Activated T-cell treated with anti-CD3 and anti-CD28 coated beads for 1 hour (primary cell): ENCODE results near the gene MAPK1IP1L.

Experiments
- DNase-seq: peaks from one replicate; pipeline ENCODE4 v3.0.0-alpha.2; 2020; ENCODE audit warnings: low read depth

Gene MAPK1IP1L

DNA sequence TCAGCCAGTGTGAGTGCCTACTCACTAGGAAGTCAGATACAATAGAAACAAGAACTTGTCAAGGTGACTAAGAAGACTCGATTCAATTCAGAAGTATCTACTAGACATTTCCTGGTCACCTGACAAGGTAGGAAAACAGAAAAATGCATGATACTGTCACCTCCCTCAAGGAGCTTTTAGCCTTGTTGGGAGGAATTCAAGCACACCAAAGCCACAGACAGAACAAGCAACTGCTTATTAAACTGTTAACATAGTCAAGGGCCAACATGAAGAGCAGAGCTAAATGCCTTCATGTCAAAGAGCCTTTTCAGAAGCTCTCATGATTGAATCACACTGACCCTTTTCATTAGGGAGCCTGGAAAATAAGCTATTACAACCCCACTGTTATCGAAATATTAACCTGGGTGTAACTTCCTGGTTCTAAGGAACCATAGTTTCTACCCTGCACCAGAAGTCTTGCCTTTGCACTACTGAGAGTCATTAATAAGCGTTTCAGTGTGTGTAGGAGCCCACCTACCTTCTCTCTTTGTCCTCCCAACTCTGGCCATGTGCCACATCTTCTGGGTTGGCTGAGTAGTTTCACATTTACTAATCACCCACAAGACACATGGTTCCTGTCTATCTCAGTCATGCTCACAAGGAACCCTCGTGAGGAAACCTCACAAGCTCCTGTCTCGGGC is 46.6 kb downstream of the MAPK1IP1L start:
- no peak for DNase-seq

DNA sequence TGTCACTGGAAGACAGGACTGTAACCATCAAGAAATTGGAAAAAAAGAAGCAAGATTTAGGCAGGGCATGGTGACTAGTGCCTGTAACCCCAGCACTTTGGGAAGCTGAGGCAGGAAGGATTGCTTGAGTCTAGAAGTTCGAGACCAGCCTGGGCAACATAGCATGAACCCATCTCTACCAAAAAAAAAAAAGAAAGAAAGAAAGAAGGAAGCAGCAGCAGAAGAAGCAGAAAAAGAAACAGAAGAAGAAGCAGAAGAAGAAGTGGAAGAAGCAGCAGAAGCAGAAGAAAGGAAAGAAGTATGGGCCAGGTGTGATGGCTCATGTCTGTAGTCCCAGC is 47.1 kb downstream of the MAPK1IP1L start:
- DNase-seq: no peak

DNA sequence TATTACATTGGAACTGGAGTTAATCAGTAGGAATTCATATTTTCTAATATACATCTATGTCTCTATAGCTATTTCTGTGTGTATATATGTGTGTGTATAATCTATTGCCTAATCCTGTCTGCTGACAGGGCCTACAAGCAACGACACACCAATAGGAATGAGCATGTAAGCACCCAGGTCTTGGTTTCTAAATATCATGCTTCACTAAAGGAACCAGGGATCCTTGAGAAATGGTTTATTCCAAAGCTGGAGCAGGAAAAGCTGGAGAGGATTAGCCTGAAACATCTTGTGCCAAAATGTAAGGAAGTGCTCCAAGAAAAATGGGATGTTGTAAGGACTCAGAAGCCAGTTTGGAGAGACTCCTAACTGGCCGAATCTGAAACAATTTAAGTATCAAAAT is 48.3 kb downstream of the MAPK1IP1L start:
- no peak for DNase-seq

DNA sequence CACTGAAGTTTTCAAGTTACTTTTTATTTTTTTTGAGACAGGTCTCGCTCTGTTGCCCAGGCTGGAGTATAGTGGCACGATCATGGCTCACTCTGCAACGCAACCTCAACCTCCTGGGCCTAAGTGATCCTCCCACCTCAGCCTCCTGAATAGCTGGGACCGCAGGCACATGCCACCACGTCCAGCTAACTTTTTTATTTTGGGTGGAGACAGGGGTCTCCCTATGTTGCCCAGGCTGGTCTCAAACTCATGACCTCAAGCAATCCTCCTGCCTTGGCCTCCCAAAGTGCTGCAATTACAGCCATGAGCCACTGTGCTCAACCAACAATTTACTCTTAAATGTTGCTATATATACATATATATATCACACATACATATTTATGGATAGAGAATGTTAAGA is 50.3 kb downstream of the MAPK1IP1L start:
- DNase-seq: no peak

DNA sequence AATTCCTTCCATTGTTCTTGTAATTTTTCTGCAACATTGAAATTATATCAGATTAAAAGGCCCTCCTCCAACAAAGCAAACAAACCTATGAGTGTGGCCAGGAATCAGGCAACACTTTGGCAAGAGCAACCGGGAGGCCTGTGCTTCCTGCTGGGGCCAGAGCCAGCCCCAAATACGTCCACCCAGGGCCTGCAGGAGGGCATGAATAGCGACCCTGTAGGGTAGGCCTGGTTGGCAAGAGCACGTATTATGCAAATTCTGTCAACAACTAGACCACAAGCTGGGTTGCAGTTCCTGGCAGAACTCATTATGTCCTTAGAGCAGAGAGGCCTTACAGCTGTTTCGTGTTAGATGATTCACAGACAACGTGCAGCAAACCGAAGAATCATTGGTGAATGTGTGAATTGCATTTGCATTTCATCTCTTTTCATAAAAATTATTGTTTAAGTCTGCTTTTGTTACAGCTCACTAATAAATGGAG is 50.7 kb downstream of the MAPK1IP1L start:
- DNase-seq: no peak

DNA sequence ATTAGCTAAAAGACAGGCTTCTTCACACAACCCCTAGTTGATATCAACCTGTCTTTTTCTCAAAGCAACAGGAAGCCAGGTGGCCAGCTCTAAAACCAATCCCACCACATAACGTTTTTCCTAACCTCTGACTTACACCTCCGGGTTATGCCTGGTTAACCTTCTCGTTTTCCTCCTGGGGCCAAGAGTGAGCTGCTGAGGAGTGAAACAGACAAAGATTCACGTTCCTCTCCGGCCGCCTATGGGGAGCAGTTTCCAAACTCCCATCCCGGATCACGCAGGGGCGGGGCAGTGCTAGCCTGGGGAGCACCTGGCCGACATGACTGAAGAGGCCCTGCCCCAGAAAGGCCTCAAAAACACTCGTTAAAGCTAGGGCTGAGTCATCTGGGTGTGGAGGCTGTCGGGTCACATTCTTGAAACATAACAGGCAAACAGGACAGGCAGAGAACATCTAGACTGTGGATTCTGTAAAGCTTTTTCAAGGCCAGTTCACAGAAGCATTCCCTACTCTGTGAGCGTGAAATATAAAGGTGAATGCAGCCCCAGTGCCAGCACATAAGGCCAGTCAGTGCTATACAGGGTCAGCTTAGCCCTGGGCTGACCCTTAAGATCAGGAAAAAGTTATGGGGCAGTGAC is 51.7 kb downstream of the MAPK1IP1L start:
- DNase-seq: peak; percentile 26

DNA sequence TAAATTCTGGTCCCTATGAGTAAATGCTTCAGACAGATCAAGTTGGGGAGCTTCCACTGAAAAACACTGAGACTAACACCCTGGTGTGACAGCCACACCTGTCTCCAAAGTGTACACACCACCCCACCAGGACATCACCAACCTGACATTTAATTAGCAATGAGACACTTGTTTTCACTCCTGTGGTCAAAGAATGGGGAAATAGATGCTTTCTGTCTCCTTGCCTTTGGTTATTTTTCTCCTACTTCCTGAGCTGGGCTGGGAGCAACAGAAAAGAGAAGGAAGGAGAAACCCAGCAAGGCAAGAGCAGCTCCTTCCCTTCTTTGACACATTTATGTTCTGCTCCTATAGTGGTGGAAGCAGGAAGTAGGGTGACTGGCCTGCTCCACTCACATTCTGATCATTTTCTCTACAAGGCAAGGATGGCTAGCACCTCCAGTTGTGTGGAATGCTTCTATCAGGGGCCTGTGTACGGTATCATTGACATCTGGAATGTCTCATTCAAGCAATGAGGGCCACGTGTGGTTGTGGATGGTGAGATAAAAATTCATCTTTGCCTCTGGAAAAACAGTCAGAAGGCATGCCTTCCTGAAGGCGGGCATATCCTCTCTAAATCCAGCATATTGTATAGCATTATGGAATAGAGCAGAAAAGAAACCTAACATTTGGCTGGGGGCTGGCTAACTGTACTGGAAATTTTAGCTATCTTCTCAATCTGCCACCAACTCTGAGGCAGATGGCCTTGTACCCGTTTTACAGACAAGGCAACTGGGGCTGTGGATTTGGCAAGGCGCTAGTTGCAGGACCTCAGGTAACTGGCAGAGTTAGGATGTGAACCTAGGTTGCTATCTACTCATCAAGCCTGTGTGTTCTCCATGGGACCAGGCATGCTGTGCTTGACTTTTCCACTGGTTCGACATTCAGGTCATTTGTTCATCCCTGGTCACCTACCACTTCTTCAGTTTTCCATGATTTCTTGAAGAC is 52.8 kb downstream of the MAPK1IP1L start:
- no peak for DNase-seq

DNA sequence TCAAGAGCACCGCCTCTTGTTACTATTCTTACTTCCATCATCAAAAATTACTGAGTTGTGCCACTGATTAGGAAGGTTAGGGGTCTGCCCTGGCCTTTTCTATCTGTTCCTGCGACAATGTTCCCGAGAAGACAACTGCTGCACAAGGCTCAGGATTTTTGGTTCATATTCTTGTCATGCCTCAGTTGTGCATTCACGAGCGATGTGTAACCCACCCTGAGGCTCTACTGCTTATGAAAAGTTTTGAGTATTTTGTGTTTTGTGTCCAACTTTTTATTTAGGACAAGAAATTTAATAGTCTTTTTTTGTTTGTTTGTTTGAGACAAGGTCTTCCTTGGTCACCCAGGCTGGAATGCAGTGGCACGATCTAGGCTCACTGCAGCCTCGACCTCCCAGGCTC is 54.5 kb downstream of the MAPK1IP1L start:
- DNase-seq: no peak

DNA sequence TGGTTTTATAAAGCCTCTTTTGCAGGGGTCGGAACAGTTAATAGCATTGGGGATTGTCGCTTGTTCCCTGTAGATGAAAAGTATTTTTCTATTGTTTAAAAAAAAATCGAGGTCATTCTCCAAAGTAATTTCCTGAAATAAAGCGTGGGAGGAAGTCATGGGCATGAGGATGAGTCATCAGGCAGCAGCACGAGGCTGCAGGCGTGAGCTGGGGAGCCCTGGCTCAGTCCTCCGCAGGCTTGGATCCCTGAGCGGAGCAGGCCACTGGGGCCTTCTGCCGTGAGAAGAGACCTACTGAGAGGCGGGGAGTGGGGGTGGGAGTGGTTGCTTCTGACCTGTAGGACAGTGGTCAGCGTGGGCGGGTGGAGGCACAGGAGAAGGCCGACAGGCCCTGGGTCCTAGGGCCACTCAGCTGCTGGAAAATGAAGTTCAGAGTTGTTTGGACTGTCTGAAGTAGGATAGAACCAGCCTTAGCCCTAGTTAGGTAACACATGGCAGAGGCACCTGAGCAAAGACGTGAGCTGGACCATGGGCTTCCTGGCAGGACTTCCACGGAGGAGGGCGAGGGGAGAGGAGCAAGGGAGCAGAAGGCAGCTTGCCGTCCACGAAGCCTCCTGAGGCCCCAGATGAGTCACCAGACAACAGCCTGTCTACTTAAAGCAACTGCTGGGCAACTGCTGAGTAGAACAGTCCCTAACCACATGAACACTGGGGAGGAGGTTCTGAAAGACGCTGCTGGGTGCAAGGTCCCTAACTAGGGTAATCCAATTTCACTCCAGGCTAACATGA is 56.5 kb downstream of the MAPK1IP1L start:
- DNase-seq: no peak

DNA sequence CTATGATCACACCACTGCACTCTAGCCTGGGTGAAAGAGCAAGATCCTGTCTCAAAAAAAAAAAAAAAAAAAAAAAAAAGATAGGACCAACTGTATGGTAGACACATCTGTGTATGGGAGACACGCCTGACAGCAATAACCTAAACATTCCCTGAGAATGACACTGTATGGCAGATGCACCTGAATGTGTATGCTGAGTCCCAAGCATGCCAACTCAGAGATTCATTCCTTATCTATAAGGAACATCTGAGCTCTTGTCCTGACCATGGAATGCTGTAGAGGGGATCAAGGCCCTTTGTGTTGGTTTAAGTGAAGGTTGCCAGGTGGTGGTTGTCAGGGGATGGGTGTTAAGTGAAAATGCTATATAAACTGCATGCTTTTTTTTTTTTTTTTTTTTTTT is 58.4 kb downstream of the MAPK1IP1L start:
- no peak for DNase-seq

DNA sequence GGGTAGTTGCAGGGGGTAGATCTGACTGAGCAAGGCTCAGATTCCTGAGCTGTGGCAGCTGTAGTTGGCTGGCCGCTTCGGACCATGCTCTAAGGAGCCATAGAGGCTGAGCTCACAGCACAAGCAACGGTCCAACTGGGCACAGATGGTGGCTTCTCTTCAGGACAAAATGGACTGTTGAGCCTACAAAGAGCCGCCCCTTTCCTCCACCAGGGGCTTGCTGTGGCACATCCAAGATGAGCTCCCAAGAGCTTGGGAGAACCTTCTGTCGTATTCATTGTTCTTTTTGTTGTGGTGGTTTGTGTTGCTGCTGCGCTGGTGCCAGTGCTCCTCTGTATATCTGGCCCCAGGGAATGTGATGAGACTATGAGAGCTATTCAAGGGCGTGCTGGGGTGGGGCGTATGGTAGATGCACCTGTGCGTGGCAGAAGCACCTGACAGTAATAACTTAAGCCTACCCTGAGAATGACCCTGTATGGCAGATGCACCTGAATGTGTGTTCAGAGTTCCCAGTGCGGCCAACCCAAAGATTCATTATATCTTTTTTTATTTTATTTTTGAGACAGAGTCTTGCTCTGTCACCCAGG is 59.8 kb downstream of the MAPK1IP1L start:
- DNase-seq: no peak

DNA sequence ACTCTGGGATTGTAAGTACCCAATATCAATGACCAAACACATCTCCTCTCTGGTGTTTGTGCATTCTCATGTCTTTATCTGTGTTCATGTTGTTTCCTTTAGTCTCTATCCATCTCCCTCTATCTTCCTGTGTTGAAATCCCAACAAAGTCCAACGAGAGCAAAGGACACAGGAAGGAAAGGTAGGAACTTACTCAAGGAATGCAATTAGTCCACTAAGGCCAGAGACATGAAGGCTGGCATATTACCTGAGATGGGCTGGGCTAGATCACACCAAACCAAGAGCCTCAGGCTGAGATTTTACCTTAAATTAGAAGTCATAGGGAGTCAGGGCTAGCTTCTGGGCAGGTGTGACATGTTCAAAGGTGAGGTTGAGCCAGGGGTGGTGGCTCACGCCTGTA is 63.3 kb downstream of the MAPK1IP1L start:
- no peak for DNase-seq

DNA sequence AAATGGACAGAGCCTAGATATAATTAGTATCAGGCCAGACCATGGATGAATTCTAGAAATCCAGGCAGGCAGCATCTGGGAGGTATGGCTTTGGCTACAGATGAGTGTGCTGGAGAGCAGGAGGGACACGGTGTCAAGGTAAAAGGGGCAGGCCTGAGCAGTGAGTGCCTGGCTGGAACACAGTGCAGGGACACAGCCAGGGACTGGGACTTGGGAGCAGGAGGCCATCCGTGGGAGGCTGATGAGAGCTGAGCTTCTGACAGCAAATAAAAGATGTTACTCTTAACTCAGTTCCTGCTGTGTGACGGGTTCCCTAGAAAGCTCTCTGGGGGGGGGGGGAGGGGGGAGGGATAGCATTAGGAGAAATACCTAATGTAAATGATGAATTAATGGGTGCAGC is 64.0 kb downstream of the MAPK1IP1L start:
- no peak for DNase-seq

DNA sequence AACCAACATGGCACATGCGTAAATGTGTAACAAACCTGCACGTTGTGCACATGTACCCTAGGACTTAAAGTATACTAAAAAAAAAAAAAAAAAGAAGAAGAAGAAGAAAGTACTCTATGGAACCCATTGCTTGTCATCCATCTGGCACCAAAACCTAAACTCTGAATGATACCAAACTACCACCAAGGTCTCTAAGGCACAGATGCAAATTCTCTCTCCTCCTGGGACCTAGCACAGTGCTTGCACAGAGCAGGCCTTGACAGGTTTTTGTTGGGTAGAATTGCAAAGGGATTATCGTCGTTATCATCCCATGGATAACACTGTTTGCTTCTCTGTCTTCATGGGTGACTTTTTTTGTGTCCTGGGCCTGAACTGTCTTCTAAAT is 64.4 kb downstream of the MAPK1IP1L start:
- no peak for DNase-seq

DNA sequence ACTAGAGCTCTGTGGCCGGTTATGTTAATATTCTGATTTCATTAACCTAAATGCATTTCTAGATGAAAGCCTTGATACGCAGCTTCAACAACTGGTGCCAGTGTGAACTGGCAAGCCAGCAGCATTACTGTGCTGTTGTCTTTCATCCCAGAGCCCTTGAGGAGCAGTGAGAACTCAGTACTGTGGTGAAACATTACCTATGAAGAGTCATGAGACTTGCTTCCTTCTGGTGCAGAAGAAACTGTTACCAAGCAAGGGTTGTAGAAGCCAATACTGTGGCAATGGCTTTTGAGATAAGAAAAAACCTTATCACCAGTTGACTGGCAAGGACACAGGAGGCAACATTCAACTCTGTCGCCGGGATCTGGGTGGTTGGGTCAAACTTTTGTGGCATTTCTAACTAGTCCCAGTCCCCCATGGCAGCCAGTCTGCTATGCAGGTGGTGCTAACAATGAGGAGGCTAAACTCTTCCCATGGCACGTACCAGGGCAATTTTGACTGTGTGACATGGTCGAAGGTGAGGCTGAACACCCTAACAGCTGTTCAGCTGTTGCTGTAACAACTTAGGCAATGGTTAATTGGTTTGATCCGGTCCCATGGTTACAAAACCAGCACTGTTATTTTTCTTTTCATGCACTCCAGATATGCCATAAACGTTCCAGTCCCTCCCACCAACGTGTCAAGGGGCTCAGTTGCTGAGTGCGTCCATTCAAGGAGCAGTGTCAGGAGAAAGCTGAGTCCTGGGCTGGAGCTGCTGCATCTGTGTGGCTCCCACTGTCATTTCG is 65.0 kb downstream of the MAPK1IP1L start:
- no peak for DNase-seq

DNA sequence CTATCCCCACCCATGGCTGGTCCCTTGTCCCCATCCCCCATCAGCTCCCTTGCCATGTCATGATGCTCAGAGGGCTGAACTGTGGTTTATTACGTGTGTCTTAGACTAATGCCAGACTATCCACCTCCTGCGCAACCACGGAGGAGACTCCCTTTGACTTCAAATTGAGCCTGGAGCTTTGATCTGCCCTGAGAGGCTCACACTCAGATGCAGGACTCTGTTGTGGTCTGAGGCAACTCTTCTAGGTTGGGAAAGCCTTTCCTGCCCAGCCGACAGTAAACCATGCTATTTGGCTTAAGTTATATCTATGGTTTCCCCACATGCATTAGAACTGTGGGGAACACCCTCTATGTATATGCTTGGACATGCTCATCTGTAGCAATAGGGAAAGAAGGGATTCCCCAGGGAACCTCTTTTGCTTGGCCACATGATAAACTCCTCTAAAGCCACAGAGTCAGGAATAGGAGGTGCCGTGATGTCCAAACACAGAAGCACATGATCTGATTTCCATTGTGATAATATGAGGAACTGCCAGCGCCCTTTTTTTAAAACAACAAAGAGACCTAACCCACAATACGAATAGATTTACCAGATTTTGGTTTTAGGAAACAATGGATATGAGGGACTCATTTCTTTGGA is 66.5 kb downstream of the MAPK1IP1L start:
- no peak for DNase-seq

DNA sequence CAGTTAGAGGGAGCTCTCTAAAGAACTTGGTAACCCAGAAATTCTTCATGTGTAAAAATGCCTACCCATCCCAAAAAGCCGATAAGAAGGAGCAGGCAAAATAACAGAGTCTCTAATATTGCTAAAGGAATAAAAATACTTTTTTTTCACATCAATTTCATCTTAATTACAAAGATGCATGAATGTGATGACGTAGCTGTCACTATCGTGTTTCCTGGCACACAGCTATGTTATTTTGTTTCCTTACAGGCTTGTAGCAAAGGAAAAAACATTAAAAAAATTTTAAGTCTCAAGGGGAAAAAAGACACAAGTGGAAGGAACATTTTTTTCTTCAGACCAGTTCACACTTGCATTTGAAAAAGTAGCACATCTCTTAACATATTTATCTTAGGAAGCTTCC is 67.3 kb downstream of the MAPK1IP1L start:
- no peak for DNase-seq
